ENCODE data around the gene ELL.

The ELL gene

DNA sequence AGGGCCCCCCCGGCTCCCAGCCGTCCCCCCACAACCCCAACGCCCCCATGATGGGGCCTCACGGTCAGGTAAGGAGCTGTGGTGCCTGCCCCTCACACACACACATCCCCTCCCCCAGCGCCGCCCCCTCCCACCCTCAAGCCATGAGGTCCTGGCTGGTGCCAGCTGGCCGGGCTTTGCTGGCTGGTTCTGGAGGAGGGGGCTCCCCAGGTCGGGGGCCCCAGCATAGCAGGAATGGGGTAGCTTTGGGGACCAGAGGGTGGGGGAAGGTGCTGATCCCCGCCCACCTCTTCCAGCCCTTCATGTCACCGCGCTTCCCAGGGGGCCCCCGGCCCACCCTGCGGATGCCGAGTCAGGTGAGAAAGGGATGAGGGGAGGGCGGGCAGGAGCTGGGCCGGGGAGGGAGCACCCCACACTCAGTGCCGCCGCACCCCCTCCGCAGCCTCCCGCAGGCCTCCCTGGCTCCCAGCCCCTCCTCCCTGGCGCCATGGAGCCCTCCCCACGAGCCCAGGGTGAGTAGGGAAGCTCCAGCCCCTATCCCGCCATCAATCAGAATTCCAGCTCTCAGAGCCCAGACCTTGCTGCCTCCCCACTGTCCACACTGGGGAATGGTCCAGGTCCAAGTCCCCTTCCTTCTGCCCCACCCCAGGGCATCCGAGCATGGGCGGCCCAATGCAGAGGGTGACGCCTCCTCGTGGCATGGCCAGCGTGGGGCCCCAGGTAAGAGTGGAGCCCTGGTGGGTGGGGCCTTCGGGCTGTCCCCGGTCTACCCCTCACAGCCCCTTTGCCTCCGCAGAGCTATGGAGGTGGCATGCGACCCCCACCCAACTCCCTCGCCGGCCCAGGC, 90.3 kb downstream of the ELL start:
- no peak for DNase-seq

DNA sequence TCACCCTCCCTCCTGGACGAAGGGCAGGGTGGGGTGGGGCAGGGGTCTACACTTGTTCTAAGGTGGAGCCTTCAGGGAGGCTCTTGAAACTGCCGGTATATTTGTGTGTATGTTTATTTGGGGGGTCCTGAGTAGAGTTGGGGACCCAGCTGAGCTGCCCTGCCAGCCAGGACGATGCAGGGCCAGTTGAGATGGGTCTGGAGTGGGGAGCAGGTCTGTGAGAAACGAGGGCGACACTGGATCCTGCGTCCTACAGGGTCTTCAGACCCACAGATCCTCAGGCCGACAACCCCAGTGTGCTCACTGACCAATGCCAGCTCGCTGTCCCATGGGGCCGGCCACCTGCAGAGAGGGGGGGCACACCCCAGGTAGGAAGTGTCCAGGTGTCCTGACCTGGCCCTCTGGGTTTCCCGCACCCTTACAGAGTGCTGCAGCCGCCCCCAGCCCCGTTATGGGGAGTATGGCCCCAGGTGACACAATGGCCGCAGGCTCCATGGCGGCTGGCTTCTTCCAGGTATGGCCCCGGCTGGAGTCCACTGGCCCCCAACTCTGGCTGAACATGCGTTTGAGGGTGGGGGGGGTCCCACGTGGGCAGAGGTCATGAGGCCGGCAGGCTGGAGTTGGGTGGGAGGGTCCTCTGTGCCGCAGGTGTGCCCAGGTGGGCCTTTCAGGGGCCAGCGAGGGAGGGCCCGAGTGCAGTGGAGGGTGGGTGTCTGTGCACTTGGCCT, 91.3 kb downstream of the ELL start:
- DNase-seq = no peak

- DNase-seq = peak in 1 of 2 experiments; percentile 48
These were observed 92.0 kb downstream of the ELL start for GRCh38 chr19:18429717-18430416.

GRCh38 chr19:18428787-18429674, 92.8 kb downstream of the ELL start:
- DNase-seq = peak; percentile 82 to 85

DNA sequence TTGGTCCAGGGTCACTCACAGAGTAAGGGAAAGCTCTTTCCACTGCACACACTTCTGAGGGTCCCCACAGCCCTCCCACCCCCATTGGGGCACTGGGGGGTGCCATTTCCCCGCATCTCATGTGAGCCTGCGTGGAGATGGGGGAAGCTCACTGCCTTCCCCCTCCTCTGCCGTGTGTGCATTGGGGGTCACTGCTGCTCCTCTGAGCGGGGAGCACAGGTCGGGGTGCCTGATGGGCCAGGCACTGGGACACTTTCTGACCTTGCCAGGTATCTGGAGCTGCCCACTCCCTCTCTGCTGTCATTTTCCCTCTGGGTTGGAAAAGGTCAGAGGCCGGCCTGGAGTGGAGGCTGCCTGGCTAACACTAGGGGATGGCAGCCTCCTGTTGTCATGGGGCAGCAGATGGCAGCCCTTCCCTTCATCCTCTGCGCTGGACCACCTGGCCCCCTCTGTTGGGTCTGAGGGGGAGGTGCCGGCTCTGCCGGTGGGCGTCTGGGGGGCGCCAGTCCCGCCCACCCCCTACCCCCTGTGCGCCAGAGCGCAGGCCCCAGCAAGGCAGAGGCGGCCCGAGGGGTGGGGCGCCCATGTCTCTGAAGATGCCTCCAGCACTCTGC, 93.6 kb downstream of the ELL start:
- DNase-seq = no peak

DNA sequence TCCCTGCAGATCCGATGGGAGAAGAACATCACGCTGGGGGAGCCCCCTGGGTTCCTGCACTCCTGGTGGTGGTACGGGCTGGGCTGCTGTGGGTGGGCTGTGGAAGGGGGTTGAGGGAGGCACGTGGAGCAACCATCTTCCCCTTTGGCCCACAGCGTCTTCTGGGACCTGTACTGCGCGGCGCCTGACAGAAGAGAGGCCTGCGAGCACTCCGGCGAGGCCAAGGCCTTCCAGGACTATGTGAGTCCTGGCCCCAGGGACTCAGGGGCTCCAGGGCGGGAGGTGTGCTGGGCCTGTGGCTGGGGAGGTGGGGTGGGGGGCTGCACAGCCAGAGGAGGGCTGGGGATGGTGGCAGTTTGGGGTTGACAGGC, 94.1 kb downstream of the ELL start:
- DNase-seq = no peak

DNA sequence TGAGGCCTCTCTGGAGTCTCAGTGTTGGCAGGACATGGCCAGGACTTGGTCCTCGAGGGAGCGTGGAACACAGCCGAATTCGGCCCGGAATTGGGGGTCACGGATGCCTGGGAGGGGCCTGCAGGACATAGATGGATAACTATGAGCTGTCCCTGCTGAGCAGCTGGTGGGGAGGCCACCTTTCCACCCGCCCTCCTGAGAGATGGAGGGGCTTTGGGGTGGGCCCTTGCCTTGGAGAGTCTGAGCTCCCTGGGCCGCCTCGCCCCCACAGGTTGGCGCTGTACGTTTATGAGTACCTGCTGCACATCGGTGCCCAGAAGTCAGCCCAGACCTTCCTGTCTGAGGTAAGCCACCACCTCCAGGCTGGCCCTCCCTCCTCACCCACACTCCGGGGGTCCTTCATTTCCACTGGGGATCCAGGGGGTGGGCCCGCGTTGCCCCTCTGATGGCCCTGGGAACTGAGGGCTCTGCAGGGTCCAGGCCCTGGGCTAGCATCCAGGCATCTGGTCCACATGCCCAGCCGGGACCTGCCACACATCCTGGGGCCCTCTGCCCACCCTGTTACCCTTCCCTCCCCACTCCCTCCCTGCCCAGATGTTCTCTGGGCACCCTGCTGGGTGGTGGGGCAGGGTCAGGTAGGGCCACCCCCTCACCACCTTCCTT, 94.7 kb downstream of the ELL start:
- no peak for DNase-seq

DNA sequence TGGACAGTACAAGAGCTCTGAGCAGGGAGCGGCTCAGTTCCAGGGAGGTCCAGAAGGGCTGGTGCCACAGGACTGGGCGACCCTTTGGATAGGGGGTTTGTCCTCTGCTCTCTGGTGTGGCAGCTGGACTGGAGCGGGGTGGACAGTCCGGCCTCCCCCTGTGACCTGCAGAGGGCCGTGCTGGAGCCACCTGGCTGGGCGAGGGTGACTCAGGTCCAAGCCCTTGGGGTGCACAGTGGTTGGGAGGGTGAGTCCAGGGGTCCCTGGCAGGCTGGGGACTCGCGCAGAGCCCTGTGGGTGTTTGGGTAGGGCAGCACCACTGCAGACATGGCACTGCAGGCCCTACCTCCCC, 95.5 kb downstream of the ELL start:
- DNase-seq = no peak

GRCh38 chr19:18425515-18426415, 96.1 kb downstream of the ELL start:
- no peak for DNase-seq

GRCh38 chr19:18424890-18425514, 96.9 kb downstream of the ELL start:
- DNase-seq = no peak

- DNase-seq = no peak
These were observed 97.6 kb downstream of the ELL start for GRCh38 chr19:18424122-18424889.

- no peak for DNase-seq
These were observed 98.4 kb downstream of the ELL start for GRCh38 chr19:18423258-18424020.

- DNase-seq = peak in 1 of 2 experiments; percentile 48
These were observed 99.2 kb downstream of the ELL start for GRCh38 chr19:18422530-18423191.

DNA sequence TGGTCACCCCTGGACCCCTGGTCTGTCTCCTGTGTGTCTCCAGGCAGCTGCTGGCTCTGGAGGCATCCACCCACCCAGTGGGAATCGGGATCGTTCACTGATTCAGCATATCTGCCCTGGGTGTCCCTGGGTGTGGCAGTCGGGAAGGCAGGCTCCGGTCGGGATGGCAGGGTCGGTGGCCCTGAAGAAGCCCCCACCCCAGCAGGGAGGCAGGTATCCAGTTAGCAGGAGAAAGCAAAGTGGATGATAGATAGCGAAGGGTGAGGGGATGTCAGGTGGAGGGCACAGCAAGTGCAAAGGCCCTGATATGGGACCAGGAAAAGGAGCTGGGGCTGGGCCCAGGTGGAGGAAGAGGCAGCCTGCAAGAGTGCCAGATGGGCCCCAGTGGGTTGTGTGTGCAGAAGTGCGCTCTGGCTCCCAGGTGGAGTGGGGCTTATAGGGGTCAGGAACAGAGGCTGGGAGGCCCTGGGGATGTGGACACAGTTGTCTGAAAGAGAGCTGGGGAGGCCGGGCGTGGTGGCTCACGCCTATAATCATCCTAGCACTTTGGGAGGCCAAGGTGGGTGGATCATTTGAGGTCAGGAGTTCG, 100.4 kb downstream of the ELL start:
- DNase-seq = no peak

GRCh38 chr19:18420930-18421329, 100.9 kb downstream of the ELL start:
- no peak for DNase-seq

GRCh38 chr19:18419699-18420460, 102.0 kb downstream of the ELL start:
- DNase-seq = peak in 1 of 2 experiments; percentile 73
